Liver (tissue), 9 donors: ENCODE results near the gene CCDC120. TPM values are rescaled to one million over a fixed set of nuclear protein-coding genes. Genes with fewer than 3 reads are reported as not detected.
A peak's percentile ranks its signal among the peaks of the same experiment; 100 is the strongest.

Experiments
- DNase-seq: peaks from one replicate; pipeline ENCODE4 v3.0.0-alpha.2; 2017; ENCODE audit warnings: low spot score
- H3K27ac ChIP-seq, 2 donors: one replicate each; pipeline ENCODE4 v1.7.0; 2013; ENCODE audit warnings: inconsistent platforms in 2 of 2, low read length in 2 of 2, control low read depth in 1 of 2, low read depth in 1 of 2, mild to moderate bottlenecking in 1 of 2
- H3K27me3 ChIP-seq, 4 donors: one replicate each; pipeline versions ENCODE4 v1.6.1 to v1.7.0; 2013; ENCODE audit warnings: low read length in 3 of 4, inconsistent platforms in 1 of 4, mild to moderate bottlenecking in 1 of 4, moderate library complexity in 1 of 4; ENCODE audit not compliant: control insufficient read depth in 4 of 4, insufficient read depth in 4 of 4
- H3K36me3 ChIP-seq, 4 donors: one replicate each; pipeline versions ENCODE4 v1.6.1 to v1.7.0; 2013; ENCODE audit warnings: low read length in 3 of 4, mild to moderate bottlenecking in 3 of 4, low read depth in 1 of 4, moderate library complexity in 1 of 4; ENCODE audit not compliant: control insufficient read depth in 4 of 4, insufficient read depth in 3 of 4
- H3K4me1 ChIP-seq, 4 donors: one replicate each; pipeline versions ENCODE4 v1.6.1 to v1.7.0; 2013; ENCODE audit warnings: low read length in 3 of 4, mild to moderate bottlenecking in 3 of 4, moderate library complexity in 1 of 4; ENCODE audit not compliant: control insufficient read depth in 4 of 4, insufficient read depth in 4 of 4
- H3K4me3 ChIP-seq, 3 donors: one replicate each; pipeline versions ENCODE4 v1.6.1 to v1.7.0; 2013; ENCODE audit warnings: low read length in 3 of 3, control low read depth in 1 of 3, low read depth in 1 of 3, mild to moderate bottlenecking in 1 of 3
- H3K9ac ChIP-seq, 2 donors: one replicate each; pipeline ENCODE4 v1.7.0; 2013; ENCODE audit warnings: low read length in 2 of 2, mild to moderate bottlenecking in 2 of 2, moderate library complexity in 2 of 2, control low read depth in 1 of 2, low read depth in 1 of 2
- H3K9me3 ChIP-seq, 4 donors: one replicate each; pipeline versions ENCODE4 v1.6.1 to v1.7.0; 2013; ENCODE audit warnings: low read length in 3 of 4; ENCODE audit not compliant: control insufficient read depth in 4 of 4
- EGR1 ChIP-seq, 2 donors: IDR thresholded peaks; 2 replicates each; pipeline ENCODE4 v1.6.1; 2016 to 2018; ENCODE audit warnings: antibody characterized with exemption in 2 of 2, low read depth in 2 of 2
- FOXA1 ChIP-seq: IDR thresholded peaks from 2 replicates; pipeline ENCODE4 v1.6.1; 2016; ENCODE audit warnings: antibody characterized with exemption
- FOXA2 ChIP-seq: IDR thresholded peaks from 2 replicates; pipeline ENCODE4 v1.6.1; 2016; ENCODE audit warnings: antibody characterized with exemption
- HNF4A ChIP-seq, 2 donors: conservative IDR thresholded peaks; 2 replicates each; pipeline ENCODE4 v1.6.1; 2016; ENCODE audit warnings: antibody characterized with exemption in 2 of 2, mild to moderate bottlenecking in 2 of 2
- HNF4G ChIP-seq: IDR thresholded peaks from 2 replicates; pipeline ENCODE4 v1.6.1; 2016; ENCODE audit warnings: antibody characterized with exemption
- JUND ChIP-seq, 2 donors: IDR thresholded peaks; 2 replicates each; pipeline ENCODE4 v1.6.1; 2016; ENCODE audit warnings: antibody characterized with exemption in 2 of 2
- RAD21 ChIP-seq, 2 donors: IDR thresholded peaks; 2 replicates each; pipeline ENCODE4 v1.6.1; 2016; ENCODE audit warnings: antibody characterized with exemption in 2 of 2, mild to moderate bottlenecking in 2 of 2
- RXRA ChIP-seq, 2 donors: IDR thresholded peaks; 2 replicates each; pipeline ENCODE4 v1.6.1; 2017 to 2018; ENCODE audit warnings: antibody characterized with exemption in 2 of 2, mild to moderate bottlenecking in 1 of 2
- SP1 ChIP-seq: IDR thresholded peaks from 2 replicates; pipeline ENCODE4 v1.6.1; 2018; ENCODE audit warnings: antibody characterized with exemption, mild to moderate bottlenecking
- TAF1 ChIP-seq: conservative IDR thresholded peaks from 2 replicates; pipeline ENCODE4 v1.6.1; 2016; ENCODE audit warnings: antibody characterized with exemption, mild to moderate bottlenecking
- YY1 ChIP-seq: IDR thresholded peaks from 2 replicates; pipeline ENCODE4 v1.6.1; 2016; ENCODE audit warnings: antibody characterized with exemption, mild to moderate bottlenecking
- WGBS: extraction: QIAGEN DNeasy Blood & Tissue Kit; methylation state at CpG from one replicate; pipeline ENCODE4 v1.1.7; 2013; 5-methylcytosine and 5-hydroxymethylcytosine counted together
- polyA plus RNA-seq, 2 donors: library from polyadenylated mRNA; stranded (reverse) in 1 of 2; unstranded in 1 of 2; fragments of 200-250 nt in 1 of 2; fragments of >200 nt in 1 of 2; fragmentation: Nextera tagmentation in 1 of 2; extraction: Ambion mirVana in 1 of 2; gene quantifications; one replicate each; pipeline versions ENCODE4 v1.2.1 to v1.2.3, GENCODE V29; 2013 to 2015
- total RNA-seq, 2 donors: library from RNA; depleted of rRNA; stranded (reverse); fragments of >200 nt; gene quantifications; one replicate each; pipeline ENCODE4 v1.2.3, GENCODE V29; 2014
- TF ChIP-seq, protein P1 (sequence below): fragments of 150-350 bp; IDR thresholded peaks from 2 replicates; pipeline ENCODE4 v1.5.1; 2017; ENCODE audit warnings: improper control_type of control experiment, low read depth, low read length; ENCODE audit not compliant: missing input control
- TF ChIP-seq, protein P2 (sequence below): IDR thresholded peaks from 2 replicates; pipeline ENCODE4 v1.6.1; 2016; ENCODE audit warnings: antibody characterized with exemption, mild to moderate bottlenecking
- TF ChIP-seq, protein P3 (sequence below): IDR thresholded peaks from 2 replicates; pipeline ENCODE4 v1.6.1; 2016; ENCODE audit warnings: antibody characterized with exemption
- donor health status: healthy.
- donor health status: healthy.
- donor health status: healthy.
- donor health status: healthy.
- donor health status: healthy.

The CCDC120 gene
- total and polyA plus RNA-seq, 4 donors = 1.0 to 3.4 (median 1.6) TPM

DNA sequence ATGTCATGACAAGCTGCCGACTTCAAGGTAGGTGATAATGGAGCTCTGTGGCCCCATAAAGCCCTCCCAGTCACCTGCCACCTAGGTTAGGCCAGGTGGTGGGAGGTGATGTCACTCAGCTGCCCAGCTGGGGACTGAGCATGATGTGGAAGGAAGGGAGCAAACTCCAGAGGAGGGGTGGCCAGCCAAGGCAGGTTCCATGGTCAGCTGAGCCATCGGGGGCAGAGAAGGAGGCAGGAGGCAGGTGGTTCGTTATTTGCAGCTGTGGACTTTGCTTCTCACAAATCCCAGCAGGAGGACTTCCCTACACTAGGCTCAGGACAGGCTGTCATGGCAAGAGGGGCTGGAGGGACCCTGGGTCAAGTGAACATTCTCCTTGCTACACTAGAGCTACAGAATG is 2.1 kb downstream of the CCDC120 start:
- no peak for DNase-seq
- 51% methylated on average over 3 of the region's 3 CpGs for WGBS
- TF ChIP-seq HNF4A (conservative IDR thresholded peaks at IDR 0.05) = peak in 1 of 2 donors; percentile 28
- TF ChIP-seq EGR1 (IDR thresholded peaks at IDR 0.05; ENCODE audit: low read depth in 2 of 2) = no peak

DNA sequence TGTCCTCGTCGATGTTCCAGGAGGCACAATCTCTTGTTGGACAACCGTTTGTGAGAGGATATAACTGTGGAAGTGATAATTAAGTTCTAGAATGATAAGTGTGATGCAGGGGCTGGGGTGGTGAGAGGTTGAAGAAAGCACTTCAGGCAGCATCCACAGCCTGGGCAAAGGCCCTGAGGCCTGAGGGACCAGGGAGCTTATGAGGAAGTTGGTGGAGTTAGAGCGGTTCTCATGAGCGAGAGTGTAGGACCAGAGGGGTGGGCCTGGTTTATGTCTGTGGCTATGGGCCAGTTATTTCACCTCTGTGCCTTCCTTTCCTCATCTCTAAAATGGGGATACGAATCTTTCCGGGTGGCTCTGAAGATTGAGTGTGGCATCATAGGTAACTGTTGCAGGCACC is 2.7 kb downstream of the CCDC120 start:
- TF ChIP-seq YY1 (no peak), HNF4G (no peak), EGR1 (IDR thresholded peaks at IDR 0.05; ENCODE audit: low read depth in 2 of 2) (no peak), SP1 (no peak)
- H3K9me3 ChIP-seq = no peaks in the 10 kb centered on the region
- peaks cover 0 to 7% (median 2%) of the 10 kb centered on the region in 4 donors for H3K4me1 ChIP-seq
- H3K27me3 ChIP-seq = peaks cover 0 to 3% (median 0%) of the 10 kb centered on the region in 4 donors
- no peak overlapping the region for H3K4me3 ChIP-seq
- no peak overlapping the region for H3K27ac ChIP-seq
- peaks cover 0 to 4% (median 2%) of the 10 kb centered on the region in 4 donors for H3K36me3 ChIP-seq
- 89% methylated on average over 7 of the region's 7 CpGs for WGBS
- H3K9ac ChIP-seq = no peak overlapping the region
- no peak for DNase-seq

More for the DNA sequence above, 2.1 kb downstream of the CCDC120 start:
- H3K4me1 ChIP-seq = peaks cover 0 to 7% (median 2%) of the 10 kb centered on the region in 4 donors
- H3K9ac ChIP-seq = no peak overlapping the region
- H3K27ac ChIP-seq = no peak overlapping the region
- no peak overlapping the region for H3K4me3 ChIP-seq
- H3K36me3 ChIP-seq = peaks cover 0 to 4% (median 2%) of the 10 kb centered on the region in 4 donors
- H3K27me3 ChIP-seq = peaks cover 0 to 3% (median 0%) of the 10 kb centered on the region in 4 donors
- H3K9me3 ChIP-seq = no peaks in the 10 kb centered on the region

DNA sequence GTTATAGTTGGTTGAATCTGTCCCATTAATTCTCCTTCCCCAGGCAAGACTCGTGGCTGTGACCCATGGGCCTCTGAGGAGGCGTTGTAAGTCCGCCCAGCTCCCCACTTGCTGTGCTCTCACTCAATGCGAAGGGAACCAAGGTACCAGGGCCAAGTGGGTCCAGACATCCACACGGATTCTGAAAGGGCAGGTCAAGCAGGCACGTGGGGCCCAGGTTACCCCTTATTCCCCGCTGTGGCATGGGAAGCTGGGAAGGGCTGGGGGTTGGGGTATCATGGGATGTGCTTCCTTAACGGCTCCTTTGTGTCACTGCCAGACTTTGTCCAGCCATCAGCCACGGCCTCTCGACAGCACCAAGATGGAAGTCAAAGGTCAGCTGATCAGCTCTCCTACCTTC is 3.1 kb downstream of the CCDC120 start:
- no peak overlapping the region for H3K27ac ChIP-seq

More for the DNA sequence above, 3.1 kb downstream of the CCDC120 start:
- 81% methylated on average over 10 of the region's 10 CpGs for WGBS
- peaks cover 0 to 7% (median 2%) of the 10 kb centered on the region in 4 donors for H3K4me1 ChIP-seq
- TF ChIP-seq, protein P1, sequence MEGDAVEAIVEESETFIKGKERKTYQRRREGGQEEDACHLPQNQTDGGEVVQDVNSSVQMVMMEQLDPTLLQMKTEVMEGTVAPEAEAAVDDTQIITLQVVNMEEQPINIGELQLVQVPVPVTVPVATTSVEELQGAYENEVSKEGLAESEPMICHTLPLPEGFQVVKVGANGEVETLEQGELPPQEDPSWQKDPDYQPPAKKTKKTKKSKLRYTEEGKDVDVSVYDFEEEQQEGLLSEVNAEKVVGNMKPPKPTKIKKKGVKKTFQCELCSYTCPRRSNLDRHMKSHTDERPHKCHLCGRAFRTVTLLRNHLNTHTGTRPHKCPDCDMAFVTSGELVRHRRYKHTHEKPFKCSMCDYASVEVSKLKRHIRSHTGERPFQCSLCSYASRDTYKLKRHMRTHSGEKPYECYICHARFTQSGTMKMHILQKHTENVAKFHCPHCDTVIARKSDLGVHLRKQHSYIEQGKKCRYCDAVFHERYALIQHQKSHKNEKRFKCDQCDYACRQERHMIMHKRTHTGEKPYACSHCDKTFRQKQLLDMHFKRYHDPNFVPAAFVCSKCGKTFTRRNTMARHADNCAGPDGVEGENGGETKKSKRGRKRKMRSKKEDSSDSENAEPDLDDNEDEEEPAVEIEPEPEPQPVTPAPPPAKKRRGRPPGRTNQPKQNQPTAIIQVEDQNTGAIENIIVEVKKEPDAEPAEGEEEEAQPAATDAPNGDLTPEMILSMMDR = no peak
- TF ChIP-seq, protein P2, sequence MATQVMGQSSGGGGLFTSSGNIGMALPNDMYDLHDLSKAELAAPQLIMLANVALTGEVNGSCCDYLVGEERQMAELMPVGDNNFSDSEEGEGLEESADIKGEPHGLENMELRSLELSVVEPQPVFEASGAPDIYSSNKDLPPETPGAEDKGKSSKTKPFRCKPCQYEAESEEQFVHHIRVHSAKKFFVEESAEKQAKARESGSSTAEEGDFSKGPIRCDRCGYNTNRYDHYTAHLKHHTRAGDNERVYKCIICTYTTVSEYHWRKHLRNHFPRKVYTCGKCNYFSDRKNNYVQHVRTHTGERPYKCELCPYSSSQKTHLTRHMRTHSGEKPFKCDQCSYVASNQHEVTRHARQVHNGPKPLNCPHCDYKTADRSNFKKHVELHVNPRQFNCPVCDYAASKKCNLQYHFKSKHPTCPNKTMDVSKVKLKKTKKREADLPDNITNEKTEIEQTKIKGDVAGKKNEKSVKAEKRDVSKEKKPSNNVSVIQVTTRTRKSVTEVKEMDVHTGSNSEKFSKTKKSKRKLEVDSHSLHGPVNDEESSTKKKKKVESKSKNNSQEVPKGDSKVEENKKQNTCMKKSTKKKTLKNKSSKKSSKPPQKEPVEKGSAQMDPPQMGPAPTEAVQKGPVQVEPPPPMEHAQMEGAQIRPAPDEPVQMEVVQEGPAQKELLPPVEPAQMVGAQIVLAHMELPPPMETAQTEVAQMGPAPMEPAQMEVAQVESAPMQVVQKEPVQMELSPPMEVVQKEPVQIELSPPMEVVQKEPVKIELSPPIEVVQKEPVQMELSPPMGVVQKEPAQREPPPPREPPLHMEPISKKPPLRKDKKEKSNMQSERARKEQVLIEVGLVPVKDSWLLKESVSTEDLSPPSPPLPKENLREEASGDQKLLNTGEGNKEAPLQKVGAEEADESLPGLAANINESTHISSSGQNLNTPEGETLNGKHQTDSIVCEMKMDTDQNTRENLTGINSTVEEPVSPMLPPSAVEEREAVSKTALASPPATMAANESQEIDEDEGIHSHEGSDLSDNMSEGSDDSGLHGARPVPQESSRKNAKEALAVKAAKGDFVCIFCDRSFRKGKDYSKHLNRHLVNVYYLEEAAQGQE = no peak
- no peak for TF ChIP-seq FOXA1
- no peak for TF ChIP-seq SP1
- no peak for TF ChIP-seq RXRA (IDR thresholded peaks at IDR 0.05)
- TF ChIP-seq JUND (IDR thresholded peaks at IDR 0.05) = no peak
- no peak for TF ChIP-seq RAD21 (IDR thresholded peaks at IDR 0.05)
- TF ChIP-seq, protein P3, sequence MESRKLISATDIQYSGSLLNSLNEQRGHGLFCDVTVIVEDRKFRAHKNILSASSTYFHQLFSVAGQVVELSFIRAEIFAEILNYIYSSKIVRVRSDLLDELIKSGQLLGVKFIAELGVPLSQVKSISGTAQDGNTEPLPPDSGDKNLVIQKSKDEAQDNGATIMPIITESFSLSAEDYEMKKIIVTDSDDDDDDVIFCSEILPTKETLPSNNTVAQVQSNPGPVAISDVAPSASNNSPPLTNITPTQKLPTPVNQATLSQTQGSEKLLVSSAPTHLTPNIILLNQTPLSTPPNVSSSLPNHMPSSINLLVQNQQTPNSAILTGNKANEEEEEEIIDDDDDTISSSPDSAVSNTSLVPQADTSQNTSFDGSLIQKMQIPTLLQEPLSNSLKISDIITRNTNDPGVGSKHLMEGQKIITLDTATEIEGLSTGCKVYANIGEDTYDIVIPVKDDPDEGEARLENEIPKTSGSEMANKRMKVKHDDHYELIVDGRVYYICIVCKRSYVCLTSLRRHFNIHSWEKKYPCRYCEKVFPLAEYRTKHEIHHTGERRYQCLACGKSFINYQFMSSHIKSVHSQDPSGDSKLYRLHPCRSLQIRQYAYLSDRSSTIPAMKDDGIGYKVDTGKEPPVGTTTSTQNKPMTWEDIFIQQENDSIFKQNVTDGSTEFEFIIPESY = no peak
- TF ChIP-seq TAF1 = no peak
- no peak for TF ChIP-seq HNF4G
- no peak for TF ChIP-seq YY1
- TF ChIP-seq FOXA2 = no peak
- no peak overlapping the region for H3K4me3 ChIP-seq
- peaks cover 0 to 3% (median 0%) of the 10 kb centered on the region in 4 donors for H3K27me3 ChIP-seq
- no peaks in the 10 kb centered on the region for H3K9me3 ChIP-seq
- peaks cover 0 to 6% (median 2%) of the 10 kb centered on the region in 4 donors for H3K36me3 ChIP-seq
- no peak for DNase-seq
- no peak overlapping the region for H3K9ac ChIP-seq
